Measurements from ENCODE around the gene CDKAL1.

Gene CDKAL1

GRCh38 chr6:20960067-20960466 lies 425.8 kb downstream of the CDKAL1 start:
- DNase-seq (ENCODE audit: low spot score), result no peak

GRCh38 chr6:20965276-20965675 lies 431.0 kb downstream of the CDKAL1 start:
- no peak for DNase-seq (ENCODE audit: low spot score)

DNA sequence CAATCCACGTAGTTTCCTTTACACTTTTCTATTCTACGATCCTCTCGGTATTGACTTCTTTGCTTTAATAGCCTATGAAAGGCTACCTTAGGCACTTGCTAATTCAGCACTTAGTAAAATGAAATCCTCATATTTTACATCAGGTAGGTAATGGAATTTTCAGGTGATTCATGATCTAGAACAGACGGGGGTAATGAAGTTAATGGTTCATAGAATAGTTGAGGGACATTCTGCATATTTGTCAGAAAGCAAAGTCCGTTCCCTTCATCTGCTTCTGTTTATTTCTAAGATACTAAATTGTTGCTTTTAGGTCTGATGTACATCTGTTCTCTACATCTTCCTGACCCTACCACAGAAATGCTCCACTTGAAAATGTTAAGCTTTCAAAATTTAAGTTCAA lies 431.7 kb downstream of the CDKAL1 start:
- DNase-seq (ENCODE audit: low spot score), result no peak

- DNase-seq (ENCODE audit: low spot score), result no peak
Observed at GRCh38 chr6:20969551-20969950, 435.3 kb downstream of the CDKAL1 start.

DNA sequence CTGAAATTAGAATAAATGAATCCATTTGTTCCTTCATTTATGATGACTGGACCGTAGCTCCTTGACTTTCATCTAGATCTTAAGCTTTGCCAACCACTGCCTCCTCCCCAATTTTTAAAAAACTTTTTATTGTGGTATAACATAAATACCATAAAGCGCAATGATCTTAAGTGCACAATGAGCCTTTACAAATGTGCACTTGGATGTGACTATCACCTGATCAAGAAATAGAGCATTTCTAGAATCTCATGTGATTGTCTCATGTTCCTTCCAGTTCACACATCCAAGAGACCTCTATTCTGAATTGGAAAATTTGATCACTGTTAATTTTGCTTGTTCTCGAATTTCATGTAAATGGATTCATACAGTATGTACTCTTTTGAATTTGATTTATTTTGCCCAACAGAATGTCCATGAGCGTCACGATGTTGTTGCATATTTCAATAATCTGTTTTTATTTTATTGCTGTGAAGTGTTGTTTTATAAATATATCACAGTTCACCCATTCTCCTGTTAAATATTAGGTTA lies 442.2 kb downstream of the CDKAL1 start:
- peak; percentile 37 for DNase-seq (ENCODE audit: low spot score)

- DNase-seq (ENCODE audit: low spot score), result no peak
Observed at GRCh38 chr6:20978151-20978614, 443.9 kb downstream of the CDKAL1 start.

DNA sequence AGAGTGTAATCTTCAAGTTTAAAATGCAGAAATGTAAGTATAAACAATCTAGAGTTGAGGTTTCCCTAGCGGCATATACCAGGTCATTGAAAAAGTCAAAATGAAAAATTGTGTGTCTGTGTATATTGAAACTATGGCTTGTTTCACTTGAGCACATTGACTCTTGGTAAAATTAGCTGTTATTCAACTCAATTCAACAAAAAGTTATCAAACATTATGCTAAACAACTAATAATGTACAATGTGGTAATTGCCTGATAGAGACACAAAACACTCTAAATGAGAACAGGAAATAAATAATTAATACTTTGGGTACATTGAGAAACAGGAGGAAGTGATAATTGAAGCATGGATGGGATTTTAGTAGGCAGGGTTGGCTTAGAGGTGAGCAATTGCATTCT lies 444.8 kb downstream of the CDKAL1 start:
- no peak for DNase-seq (ENCODE audit: low spot score)

DNA sequence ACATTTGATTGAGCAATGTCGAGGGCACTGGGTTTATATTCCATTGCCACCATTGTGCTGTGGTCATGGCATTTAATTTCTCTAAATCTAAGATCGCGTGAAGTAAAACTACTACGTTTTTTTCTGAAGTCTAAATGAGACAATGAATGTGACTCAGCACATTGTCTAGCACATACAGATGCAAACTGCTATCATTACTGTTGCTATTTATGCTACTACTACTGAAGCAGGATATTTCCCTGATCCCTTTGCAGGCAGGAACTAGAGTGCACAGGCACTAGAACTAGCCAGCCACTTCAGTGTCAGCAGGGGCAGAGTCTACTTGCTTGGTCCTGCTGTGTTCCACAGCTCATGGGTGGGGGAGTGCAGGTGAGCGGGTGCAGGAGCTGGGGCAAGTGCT lies 449.7 kb downstream of the CDKAL1 start:
- DNase-seq (ENCODE audit: low spot score), result no peak

GRCh38 chr6:20985821-20986220 lies 451.6 kb downstream of the CDKAL1 start:
- no peak for DNase-seq (ENCODE audit: low spot score)

GRCh38 chr6:20991910-20992309 lies 457.7 kb downstream of the CDKAL1 start:
- no peak for DNase-seq (ENCODE audit: low spot score)

DNA sequence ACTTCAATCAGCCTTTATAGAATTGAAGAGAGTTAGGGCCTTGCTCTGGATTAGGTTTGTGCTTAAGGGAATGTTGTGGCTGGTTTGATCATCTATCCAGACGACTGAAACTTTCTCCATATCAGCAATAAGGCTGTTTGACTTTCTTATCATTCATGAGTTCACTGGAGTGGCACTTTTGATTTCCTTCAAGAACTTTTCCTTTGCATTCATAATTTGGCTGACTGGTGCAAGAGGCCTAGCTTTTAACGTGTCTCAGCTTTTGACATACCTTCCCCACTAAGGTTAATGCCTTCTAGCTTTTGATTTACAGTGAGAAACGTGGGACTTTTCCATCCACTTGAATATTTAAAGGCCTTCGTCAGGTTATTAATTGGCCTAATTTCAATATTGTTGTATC lies 461.8 kb downstream of the CDKAL1 start:
- DNase-seq (ENCODE audit: low spot score), result no peak

DNA sequence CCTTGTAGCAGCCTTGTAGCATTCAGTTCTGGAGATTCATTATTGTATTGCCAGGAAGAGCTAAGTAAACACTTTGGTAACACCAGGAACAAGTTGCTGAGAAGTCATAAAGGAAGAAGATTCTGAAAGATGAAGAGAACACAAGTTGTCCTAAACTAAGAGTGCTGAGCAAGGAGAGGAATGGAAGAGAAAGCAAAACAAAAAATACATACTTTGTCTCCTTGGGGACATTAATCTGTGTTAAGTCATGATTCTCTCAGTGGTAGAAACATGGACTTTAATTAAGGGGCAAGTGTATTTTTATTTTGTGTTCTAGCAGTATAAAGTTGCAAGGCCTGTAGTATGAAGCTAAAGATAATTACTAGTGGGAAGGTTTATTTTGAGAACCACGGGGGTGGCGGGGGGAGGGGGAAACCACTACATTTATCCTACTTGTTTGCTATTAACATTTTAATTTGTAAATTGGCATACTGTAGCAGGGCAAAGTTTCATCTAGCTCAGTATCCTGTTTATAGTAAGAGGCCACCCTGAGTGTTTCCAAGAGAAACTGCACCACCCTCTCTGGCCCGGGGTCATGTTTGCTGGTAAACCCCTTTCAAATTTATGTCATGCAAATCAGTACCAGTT lies 463.0 kb downstream of the CDKAL1 start:
- no peak for DNase-seq (ENCODE audit: low spot score)

DNA sequence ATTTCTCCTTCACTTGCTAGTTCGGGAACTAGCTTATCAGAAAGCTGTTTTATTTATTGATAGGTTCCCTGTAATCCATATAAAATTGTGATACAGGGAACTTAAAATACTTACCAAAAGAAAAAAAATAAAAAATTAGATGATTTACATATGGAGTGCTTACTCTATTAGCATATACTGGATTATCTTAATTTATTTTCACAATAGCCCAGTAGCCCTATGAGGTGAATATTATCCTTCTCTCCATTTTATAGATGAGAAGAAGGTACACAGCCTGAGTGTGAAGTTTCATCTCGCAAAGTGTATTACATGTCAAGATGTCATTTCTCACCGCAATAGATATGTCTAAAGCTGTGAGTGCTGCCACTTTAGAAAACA lies 463.5 kb downstream of the CDKAL1 start:
- no peak for DNase-seq (ENCODE audit: low spot score)

DNA sequence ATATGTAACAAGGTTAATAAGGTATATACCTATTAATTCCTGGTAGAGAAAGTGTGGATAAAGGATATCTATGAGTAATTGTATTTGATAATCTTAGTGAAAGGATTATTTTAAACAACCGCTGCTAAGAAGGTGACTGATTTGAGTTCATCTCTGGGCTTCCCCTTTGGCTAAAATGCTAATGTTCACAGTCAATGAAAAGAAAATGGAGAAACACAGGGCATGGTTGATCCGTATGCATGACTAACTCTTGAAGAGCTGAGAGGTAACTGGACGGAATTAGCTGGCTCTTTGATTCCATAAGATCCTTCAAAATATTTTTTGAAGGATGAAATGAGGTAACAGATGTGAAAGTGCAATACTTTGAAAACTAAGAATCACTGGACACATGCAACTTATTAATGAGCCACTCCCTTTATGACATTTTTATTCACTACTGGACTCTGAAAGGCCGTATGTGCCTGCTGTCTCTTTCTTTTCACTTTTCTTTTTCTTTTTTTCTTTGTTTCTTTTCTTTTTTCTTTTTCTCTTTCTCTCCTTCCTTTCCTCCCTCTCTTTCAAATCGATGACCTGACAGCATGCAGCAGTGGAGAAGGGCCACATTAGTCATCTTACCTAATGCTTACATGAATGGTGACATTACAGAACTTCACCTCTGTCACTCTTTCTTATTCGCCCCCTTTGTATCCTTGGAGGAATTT lies 464.6 kb downstream of the CDKAL1 start:
- no peak for DNase-seq (ENCODE audit: low spot score)

DNA sequence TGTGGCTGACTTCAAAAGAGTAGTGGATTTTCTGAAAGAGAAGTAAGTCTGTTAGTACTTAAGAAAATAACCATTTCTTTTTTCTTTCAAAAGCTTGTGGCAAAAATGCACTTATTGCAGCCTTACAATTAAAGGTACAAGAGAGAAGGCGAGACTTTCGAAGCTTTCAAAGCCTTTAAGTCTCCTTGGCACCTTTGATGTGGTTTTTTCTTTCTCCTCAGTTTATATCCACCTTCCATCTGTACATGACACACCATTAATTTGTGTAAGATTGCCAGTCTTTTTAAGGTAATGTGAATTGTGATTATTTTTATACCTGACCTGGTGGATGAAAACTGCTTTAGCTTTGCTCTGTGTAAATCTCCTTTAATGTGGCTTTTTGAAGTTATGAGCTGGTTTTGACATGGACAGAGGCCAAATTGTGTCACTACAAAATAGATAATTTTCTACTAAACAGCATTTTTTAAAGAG lies 466.1 kb downstream of the CDKAL1 start:
- no peak for DNase-seq (ENCODE audit: low spot score)

- DNase-seq (ENCODE audit: low spot score), result no peak
Observed at GRCh38 chr6:21001736-21002135, 467.5 kb downstream of the CDKAL1 start.

- DNase-seq (ENCODE audit: low spot score), result peak; percentile 33
Observed at GRCh38 chr6:21003780-21004541, 469.7 kb downstream of the CDKAL1 start.

DNA sequence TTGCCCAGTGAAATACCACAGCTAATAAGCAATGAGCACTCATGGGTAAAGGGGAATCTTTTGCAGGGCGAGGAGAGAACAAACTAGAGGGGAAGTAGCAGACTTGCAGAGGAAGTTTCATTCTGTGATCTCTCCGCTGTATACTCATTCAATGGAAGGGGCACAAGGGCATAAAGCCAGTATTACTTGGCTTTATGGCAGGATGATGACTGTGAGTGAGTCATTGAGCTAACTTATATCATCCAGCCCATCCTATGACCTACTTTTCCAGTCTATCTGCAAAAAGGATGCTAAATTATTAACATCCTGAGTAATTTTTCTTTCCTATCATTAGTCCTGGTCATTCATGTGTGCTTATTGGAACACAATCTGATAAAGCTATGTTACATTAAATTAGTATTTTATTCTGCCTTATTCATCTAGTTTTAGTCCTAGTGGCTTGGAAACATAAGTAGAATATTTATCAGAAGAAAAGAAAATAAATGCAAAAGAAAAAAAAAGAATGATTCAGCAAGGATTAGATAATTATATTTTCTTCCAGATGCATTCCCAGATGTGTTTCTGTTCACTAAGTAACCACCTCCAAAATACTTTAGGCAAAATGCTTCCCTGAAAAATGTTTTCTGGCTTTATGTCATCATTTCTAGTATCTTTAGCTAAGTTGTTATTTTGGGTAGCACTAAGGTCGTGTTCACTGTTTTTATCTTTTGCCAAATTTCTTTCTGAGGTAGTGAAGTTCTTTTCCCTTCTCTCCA lies 471.7 kb downstream of the CDKAL1 start:
- peak; percentile 81 for DNase-seq (ENCODE audit: low spot score)

DNA sequence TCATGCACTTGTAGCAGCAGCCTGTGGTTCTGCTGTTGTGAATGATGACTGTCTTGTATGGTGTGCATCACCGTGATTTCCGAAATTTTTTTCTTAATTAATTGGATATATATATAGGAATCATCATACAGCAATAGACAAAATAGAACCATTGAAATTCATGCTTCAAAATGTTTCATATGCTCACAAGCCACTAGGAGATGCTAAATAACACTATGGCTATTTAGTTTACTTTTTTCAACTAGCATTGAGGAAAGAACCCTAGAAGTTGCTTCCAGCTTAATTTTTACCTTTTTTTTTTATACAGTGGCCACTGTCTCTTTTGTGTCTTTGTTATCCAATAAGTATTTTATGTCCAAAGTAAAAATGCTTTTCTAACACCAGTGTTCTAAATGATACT lies 485.4 kb downstream of the CDKAL1 start:
- no peak for DNase-seq (ENCODE audit: low spot score)

DNA sequence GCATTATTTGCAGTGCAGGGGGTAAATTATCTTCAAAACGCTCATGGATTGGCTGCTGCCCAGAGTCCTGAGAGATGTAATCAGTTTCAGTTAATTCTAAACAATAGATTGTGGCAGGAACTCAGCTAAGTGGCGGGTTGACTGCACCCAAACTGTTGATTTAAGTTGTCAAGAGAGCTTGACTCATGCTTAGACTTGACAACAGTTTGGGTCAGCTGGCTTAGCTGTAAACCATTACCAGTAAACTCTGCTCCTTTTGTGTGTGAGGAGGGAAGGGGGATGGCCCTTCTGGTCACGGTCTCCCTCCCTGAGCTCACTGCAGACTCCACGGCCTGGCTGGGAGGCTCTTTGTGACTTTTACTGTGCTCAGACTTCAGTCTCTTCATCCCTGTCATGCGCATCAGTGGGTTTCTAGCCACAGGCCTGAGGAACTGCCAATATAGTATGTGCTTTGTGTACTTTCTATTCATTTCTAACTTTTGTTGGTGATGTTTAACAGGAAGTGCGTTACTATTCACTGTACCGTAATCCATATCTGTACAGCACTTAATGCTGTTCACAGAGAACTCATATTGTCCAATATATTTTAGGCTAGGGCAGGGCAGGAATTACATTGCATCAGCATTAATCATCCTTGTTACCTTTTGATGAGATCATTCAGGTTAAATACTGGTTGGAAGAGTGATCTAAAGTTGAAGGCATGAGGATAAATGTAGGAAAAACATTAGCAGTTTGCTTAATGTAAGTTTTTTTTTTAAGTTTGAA lies 488.3 kb downstream of the CDKAL1 start:
- DNase-seq (ENCODE audit: low spot score), result no peak

DNA sequence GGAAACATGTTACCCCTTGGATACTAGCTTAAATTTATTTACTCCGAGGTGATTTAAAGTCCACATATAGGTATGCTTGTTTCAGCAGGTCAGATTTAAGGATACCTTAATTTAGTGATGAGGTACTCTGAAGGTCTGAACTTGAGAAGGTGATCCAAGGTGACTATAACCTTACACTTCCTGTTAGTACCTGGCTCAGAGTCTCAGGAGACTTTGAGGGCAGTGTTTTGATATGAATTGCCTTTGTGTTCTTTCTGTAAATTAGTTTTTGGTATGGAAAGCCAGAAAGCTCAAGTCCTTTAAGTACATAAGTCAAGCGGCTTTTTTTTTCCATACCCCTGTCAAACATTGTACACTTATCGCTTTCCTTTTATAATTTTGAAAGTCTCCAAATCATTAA lies 489.0 kb downstream of the CDKAL1 start:
- no peak for DNase-seq (ENCODE audit: low spot score)

Measured in COLO829 (cell line).